Measurements from ENCODE around the gene TKTL1.
"Not testable (repeated sequence)": the region's sequence is repeated elsewhere in the genome, so short reads cannot be mapped to it uniquely, and the experiment has no call there.

TKTL1 gene

DNA sequence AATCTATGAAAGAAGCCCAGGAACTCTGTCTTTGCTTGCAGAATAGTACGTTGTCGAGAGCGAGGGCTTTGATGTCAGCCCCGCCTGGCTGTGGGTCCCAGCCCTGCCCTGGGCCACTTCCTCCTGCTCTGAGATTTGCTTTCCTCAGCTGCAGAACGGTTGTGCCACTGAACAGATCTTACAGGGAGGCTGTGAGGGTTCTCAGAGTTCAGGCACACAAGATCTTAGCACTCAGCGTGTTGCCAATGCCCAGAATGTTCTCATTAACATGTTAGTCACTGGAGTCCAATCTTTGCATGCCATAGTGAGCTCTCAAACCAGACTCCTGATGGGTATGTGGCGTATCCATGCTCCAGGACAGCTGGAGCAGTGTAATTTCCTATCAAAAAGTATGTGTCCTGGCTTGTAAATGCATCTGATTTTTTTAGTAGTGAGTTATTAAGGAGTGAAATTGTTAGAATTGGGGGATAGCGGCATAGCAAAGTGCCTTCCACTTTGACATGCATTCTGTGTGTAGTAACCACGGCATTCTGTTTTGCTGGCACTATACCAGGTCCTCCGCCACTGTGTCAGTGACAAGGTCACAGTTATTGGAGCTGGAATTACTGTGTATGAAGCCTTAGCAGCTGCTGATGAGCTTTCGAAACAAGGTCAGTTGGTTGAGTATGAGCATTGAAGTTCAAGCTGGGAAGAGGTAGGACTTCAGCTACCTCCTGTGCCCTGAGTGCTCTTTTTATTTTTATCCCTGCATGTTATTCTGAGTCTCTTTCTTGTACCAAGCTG, 31.6 kb downstream of the TKTL1 start:
- TF ChIP-seq CTCF (IDR thresholded peaks at IDR 0.05; ENCODE audit: low read depth, low read length), result no peak
- no peak overlapping the region for H3K4me3 ChIP-seq (ENCODE audit: low read depth, low read length)

- H3K4me3 ChIP-seq (ENCODE audit: low read depth, low read length), result no peak overlapping the region
- TF ChIP-seq CTCF (IDR thresholded peaks at IDR 0.05; ENCODE audit: low read depth, low read length), result no peak
Measured at GRCh38 chrX:154328646-154329045, 33.1 kb downstream of the TKTL1 start.

- no peak overlapping the region for H3K4me3 ChIP-seq (ENCODE audit: low read depth, low read length)
- TF ChIP-seq CTCF (IDR thresholded peaks at IDR 0.05; ENCODE audit: low read depth, low read length), result no peak
Measured at GRCh38 chrX:154329294-154329693, 33.7 kb downstream of the TKTL1 start.

DNA sequence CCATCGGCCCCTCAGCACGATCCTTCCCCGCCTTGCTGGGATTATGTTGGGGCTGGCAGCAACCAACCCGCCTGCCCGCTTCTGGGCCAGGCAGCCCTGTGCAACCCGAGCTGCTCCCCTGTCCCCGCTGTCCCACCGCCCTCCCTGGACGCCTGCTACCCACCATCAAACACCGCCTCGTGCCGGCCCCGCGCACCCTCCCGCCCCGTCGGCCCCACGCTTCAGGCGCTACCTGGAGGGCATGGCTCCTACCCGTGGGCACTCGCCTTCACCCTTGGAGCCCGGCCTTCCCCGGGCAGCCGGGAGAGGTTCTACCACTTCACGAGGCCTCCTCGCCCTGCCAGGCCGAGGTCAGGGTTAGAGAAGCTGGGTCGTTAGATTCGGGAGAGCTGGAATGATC, 37.0 kb downstream of the TKTL1 start:
- no peak overlapping the region for H3K4me3 ChIP-seq (ENCODE audit: low read depth, low read length)
- no peak for TF ChIP-seq CTCF (IDR thresholded peaks at IDR 0.05; ENCODE audit: low read depth, low read length)

DNA sequence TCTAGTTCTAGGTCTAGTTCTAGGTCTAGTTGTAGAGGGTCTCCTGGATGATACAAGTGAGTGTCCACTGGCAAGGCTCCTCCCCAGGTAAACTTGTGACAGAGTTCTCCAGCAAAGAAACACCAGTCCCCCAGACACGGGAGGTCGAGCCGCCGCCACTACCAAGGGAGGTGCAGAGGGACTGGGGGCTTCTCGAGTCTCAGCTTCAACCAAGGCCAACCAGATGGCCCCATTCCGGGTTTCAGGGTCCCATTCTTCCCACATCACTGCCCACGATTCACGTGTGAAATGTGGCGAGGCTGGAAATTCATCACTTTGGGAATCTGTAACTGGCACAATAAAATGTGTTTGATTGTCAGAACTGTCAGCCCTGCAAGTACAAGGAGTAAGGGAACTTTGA, 37.5 kb downstream of the TKTL1 start:
- TF ChIP-seq CTCF (IDR thresholded peaks at IDR 0.05; ENCODE audit: low read depth, low read length), result no peak
- no peak overlapping the region for H3K4me3 ChIP-seq (ENCODE audit: low read depth, low read length)

DNA sequence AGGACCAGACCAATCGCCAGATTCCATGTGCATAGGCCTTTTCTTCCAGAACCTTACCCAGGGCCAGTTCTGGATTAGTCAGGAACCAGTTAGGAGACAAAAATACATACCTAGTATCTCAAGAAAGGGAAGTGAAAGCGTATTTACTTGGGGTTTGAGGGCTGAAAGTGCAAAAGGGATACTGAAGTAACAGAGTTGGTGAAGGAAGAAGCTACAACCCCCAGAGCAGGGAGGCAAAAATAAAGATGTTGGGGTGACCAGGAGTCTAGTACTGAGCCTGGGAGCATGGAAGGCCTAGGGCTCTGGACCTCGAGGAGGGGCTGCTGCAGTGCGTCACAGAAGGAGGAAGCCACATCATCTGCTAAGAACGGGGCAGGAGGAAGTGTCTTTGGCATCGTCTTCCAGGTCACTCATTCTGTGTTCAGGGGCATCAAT, 38.3 kb downstream of the TKTL1 start:
- no peak overlapping the region for H3K4me3 ChIP-seq (ENCODE audit: low read depth, low read length)
- TF ChIP-seq CTCF (IDR thresholded peaks at IDR 0.05; ENCODE audit: low read depth, low read length), result no peak

- TF ChIP-seq CTCF (IDR thresholded peaks at IDR 0.05; ENCODE audit: low read depth, low read length), result no peak
- H3K4me3 ChIP-seq (ENCODE audit: low read depth, low read length), result no peak overlapping the region
Measured at GRCh38 chrX:154334496-154334895, 38.9 kb downstream of the TKTL1 start.

GRCh38 chrX:154341399-154342298, 46.1 kb downstream of the TKTL1 start:
- not testable (repeated sequence) for H3K4me3 ChIP-seq (ENCODE audit: low read depth, low read length)

- H3K4me3 ChIP-seq (ENCODE audit: low read depth, low read length), result not testable (repeated sequence)
Measured at GRCh38 chrX:154343063-154343462, 47.5 kb downstream of the TKTL1 start.

DNA sequence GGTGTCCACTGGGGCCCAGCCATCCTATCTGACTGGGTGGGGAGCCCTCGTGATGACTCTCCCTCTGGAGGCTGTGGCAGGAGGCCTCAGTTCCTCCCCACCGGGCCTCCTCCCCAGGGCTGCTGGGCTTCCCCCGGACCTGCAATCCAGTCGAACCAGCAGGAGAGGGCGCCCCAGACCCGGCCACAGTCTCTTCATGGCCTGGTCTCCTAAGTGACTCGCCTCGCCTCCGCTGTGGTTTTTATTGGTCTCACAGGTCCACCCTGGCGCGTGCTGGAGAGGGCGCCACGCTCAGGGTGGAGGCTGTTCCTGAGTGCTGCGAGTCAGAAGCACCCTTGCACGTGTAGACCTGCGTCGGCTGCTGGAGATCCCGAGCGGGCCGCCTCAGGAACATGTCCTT, 48.0 kb downstream of the TKTL1 start:
- not testable (repeated sequence) for H3K4me3 ChIP-seq (ENCODE audit: low read depth, low read length)
